Stimulated activated CD4-positive, alpha-beta T cell treated with anti-CD3 and anti-CD28 coated beads, Interleukin-1b, Interleukin-23, amount 100 ng/mL, for 4 hours (primary cell): Measurements from ENCODE around the gene ANKUB1.
A peak's percentile ranks its signal among the peaks of the same experiment; 100 is the strongest.
"Not testable (repeated sequence)": the region's sequence is repeated elsewhere in the genome, so short reads cannot be mapped to it uniquely, and the experiment has no call there.

Experiments used
- DNase-seq, 2 donors: peaks; one replicate each; pipeline ENCODE4 v3.0.0-alpha.2; 2020; ENCODE audit warnings: low read depth in 2 of 2

Gene ANKUB1, protein sequence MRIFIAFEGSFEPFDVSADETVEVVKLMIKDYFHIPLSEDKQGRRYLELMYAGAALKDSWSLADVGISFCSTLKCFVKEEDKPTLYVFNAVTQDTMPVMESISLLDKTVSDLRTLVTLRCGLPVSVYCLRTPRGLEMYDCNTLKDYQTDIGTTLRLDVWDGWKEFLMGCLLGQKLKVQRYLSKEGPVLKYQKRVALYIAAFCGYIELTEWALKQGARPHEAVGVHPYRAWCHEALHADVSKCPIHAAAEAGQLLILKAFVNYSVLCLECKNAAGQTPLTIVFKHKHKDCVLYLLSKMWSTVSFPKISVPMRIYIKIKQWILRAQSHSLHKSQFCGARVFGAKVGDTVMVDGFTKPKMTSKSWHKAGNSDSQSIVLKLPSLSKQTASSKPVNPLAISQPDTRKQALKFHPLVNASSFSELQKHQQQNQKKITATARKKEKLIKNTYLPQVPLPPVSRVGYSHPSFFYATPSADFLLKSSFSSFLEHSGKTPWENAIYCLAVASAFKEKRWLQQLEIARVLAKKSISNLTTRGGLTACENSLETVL

DNA sequence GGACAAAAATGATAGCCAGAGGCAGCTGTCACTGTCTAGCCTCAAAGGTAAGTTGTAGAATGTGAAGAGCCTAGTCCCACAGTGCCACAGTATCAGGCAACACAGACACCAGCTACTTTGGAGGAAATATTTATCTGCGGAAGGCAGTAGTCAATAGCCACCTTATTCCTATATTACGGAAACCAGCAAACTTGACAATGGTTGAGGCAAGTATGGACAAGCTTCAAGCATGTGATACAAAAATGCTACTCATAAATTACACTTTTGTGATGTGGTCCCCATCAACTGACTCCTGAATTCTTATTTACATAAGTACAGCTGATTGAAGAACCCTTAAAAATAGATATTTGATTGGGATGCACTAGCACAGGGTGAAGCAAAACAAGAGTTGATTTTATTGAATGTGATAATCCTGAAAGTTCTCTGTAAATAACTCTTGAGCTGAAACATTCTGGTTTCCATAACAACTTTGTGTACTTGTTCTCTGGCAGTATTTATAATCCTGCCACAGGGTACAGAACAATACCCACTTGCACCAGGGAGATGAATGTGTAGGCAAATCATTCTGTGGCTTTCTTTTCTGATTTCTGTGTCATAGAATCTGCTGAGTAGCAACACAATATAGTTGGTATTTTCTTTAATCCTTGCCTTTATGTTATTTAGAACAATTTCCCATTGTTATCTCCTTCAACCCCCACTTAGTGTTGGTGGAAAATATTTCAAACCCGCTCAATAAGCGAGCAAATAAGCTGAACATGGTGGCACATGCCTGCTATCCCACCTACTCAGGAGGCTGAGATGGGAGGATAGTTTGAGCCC lies at the start of gene ANKUB1:
TSS of gene ANKUB1 (minus strand) at position 103 of the 819 bp plus-strand sequence. CDS start 188 bp downstream, outside the sequence.
- no peak for DNase-seq

DNA sequence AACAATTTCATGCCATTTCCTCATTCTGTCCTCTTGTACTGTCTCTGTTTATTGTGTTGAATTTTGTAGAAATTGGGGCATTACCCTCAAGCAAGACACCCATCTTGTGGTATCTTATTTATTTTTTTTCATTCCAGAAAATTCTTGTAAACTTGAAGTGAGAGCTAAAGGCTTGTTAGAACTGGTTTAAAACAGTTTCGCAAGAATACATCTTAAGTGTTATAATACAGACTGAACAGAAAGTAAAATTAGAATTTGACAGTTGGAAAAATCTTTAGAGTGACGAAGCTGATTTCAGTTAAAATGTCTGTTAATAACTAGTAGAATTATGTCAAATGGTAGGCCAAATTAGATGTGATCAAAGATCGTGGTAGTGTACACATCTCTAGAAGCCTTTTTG lies 47.5 kb upstream of the ANKUB1 start:
- DNase-seq = no peak

DNA sequence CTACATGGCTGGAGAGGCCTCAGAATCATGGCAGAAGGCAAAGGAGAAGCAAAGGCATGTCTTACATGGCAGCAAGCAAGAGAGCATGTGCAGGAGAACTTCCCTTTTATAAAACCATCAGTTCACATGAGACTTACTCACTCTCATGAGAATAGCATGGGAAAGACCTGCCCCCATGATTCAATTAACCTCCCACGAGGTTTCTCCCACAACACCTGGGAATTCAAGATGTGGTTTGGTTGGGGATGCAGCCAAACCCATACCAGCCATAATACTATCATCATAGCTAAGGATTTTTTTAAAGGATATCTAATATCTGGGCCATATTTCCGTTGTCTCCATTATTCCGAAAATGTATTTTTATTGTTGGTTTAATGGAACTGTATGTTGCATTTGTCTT lies 47.1 kb upstream of the ANKUB1 start:
- DNase-seq = not testable (repeated sequence)

DNA sequence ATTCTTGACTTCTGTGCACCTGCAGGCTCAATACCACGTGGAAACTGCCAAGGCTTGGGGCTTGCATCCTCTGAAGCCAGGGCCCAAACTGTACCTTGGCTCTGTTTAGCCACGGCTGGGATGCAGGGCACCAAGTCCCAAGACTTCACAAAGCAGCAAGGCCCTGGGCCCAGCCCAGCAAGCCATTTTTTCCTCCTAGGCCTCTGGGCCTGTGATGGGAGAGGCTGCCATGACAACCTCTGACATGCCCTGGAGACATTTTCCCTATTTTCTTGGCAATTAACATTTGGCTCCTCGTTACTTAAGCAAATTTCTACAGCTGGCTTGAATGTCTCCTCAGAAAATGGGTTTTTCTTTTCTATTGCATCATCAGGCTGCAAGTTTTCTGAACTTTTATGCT lies 46.1 kb upstream of the ANKUB1 start:
- DNase-seq = not testable (repeated sequence)

DNA sequence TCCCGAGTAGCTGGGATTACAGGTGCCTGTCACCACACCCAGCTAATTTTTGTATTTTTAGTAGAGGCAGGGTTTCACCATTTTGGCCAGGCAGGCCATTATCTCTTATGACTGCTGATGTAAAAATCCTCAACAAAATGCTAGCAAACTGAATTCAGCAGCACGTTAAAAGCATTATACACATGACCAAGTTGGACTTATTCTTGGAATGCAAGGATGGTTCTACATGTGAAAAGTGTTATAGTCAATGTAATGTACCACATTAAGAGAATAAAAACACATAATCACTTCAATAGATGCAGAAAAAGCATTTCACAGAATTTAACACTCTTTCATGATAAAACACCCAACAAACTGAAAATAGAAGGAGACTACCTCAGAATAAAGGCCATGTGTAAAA lies 40.9 kb upstream of the ANKUB1 start:
- DNase-seq = no peak

DNA sequence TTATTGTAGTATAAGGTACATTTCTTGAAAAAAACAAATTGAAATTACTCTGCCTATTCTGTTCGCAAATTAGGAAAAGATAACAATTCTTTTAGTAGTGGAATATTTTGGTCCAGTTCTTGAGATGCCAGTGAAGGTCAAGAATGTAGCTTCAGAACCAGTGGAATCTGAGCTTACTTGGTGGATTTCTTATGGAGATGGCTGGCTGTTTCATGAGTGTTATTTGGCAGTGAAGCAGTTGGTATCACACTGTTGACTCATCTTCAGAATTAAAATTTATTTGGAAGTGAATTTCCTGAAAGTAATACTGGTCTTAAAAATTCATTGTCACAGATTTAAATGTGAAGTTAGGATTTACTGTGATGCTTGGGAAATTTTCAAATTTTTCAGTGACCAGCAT lies 39.7 kb upstream of the ANKUB1 start:
- no peak for DNase-seq

DNA sequence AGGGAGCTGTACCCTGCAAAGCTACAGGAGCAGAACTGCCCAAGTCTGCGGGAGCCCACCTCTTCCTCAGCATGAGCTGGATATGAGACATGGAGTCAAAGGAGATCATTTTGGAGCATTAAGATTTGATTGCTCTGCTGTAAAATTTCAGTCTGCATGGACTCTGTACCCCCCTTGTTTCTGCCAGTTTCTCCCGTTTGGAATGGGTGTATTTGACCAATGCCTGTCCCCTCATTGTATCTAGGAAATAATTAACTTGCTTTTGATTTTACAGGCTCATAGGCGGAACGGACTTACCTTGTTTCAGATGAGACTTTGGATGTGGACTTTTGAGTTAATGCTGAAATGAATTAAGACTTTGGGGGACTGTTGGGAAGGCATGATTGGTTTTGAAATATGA lies 39.0 kb upstream of the ANKUB1 start:
- DNase-seq = no peak

DNA sequence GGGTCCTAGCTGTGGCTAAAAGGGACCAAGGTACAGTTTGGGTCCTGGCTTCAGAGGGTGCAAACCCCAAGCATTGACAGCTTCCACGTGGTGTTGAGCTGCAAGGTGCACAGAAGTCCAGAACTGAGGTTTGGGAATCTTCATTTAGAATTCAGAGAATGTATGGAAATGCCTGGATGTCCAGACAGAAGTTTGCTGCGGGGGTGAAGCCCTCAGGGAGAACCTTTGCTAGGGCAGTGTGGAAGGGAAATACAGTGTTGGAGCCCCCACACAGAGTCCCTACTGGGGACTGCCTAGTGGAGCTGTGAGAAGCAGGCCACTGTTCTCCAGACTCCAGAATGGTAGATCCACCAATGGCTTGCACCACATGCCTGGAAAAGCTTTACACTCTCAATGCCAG lies 38.5 kb upstream of the ANKUB1 start:
- no peak for DNase-seq

DNA sequence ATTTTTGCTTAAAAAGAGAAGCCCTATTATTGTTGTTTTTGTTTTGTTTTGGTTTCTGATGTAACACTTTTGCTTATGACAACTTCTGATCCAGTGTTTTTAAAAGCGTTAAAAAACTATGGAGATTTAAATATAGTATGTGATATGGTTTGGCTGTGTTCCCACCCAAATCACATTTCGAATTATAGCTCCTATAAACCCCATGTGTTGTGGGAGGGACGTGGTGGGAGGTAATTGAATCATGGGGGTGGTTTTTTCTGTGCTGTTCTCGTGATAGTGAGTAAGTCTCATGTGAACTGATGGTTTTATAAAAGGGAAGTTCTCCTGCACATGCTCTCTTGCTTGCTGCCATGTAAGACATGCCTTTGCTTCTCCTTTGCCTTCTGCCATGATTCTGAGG lies 37.3 kb upstream of the ANKUB1 start:
- DNase-seq = not testable (repeated sequence)

DNA sequence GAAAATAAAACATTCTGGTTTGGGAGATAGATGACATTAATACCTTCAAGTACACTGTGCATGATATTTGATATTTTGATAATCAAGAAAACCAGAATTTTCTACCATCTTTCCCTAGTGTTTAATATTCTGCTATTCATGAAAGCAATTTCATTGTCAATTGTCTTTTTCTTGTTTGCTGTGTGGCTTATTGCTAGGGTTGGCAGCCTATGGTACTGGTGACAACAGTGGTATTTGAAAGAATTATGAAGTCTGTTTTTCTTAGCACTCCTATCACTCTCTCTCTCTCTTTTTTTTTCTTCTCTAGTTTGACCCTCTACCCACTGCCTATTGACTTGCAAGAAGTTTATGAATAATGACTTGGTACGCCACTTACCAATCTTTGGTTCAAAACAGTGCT lies 36.0 kb upstream of the ANKUB1 start:
- no peak for DNase-seq

DNA sequence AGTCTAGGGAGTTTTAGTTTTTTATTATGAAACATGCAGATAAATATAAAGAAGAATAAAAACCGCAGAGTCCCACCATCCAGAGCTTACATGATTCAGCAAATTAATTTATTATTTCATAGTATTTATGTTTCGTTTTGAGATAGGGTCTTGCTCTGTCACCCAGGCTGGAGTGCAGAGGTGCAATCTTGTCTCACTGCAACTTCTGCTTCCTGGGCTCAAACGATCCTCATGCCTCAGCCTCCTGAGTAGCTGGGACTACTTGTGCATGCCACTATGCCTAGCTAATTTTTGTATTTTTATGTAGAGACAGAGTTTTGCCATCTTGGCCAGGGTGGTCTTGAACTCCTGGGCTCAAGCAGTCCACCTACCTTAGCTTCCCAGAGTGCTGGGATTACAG lies 34.3 kb upstream of the ANKUB1 start:
- no peak for DNase-seq

DNA sequence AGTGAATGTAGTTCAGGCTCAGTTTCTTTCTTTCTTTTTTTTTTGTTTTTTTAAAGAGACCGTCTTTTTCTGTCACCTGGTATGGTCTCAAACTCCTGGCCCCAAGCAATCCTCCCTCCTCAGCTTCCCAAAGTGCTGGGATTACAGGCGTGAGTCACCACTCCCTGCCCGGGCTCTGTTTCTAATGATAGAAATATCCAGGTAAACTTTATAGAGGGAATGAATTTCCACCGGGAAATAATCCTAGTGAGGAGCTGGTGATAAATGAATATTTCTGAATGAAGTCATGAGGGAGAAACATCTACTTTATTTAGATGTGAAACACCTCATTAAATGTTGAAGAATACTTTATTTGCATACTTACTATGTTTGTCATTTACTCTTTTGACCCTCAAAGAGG lies 27.8 kb upstream of the ANKUB1 start:
- DNase-seq = no peak

DNA sequence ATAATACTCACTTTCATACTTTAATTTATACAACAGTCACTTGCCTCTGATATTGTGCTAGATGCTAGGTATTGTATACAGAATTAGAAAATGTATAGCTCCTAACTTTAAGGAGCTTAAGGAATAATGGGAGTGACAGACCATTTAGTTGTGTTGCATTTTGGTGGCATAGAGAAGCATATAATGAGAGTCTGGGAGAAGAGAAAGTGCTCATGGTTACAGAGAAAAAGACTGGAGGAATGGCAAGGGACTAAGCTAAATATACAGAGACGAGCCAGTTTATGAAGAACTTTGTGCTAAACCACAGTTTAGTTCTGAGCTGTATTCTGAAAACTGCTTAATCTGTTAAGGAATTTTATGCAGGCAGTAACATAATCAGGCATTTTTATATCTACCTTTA lies 27.1 kb upstream of the ANKUB1 start:
- no peak for DNase-seq

DNA sequence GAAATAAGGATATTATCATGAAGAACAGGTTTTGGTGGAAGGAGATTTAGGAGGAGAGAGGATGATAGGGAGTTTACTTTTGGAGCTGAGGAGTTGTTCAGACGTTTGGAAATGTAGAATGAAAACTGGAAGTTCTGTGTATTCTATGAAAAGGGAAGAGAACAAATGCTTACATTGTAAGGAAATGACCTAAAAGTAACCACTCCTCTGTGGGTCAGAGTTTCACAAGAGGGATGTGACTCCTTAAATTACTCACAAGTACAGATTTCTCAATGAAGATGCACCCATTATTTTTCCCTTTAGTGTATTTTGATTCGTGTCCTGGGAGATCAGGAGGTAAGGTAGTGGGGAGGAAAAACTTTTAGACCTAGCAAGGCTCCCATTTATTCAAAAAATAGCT lies 24.6 kb upstream of the ANKUB1 start:
- DNase-seq = no peak

DNA sequence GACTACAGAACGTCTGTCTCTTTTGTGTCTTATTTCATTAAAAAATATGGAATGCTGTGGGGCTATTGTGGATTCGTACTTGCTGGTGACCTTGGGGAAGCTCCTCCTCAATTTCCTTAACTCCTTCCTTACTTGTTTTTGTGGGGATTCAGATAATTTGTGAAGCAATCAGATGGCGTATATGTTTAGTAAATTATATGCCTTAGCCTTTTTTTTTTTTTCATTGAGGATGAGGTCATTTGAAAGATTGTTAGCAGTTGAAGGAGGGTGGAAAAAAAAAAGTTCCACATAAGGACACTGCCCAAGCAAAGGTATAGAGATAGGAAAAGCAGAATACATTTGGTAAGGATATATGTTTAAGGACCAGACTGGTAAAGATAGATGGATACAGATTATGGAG lies 24.0 kb upstream of the ANKUB1 start:
- no peak for DNase-seq

DNA sequence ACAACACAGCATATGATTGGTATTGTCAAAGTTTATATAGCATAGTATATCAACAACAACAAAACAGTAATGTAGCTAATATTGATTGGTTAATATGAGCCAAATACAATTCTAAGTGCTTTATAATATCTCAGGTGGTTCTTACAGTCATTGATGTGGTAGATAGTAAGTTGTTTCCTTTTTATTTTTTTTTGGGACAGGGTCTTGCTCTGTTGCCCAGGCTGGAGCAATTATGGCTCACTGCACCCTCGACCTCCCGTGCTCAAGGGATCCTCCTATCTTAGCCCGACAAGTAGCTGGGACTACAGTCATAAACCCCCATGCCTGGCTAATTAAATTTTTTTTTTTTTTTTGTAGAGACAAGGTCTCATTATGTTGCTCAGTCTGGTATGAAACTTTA lies 23.4 kb upstream of the ANKUB1 start:
- DNase-seq = no peak

DNA sequence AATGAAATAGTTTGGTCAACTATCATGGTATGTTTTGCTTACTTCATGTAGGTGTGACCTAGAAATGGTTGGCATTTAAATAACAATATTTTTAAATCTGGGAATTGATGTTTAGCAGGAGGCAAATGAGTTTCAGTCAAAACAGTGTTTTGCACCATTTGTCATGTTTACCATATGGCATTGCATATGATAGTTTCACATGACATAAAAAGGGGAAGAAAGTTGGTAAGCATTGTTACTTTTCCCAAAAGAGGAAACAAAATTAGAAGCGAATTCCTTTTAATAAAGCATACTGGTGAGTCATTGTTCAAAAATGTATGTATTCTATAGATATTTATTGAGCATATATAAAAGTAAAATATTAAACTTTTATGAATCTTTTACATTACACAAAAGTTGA lies 23.0 kb upstream of the ANKUB1 start:
- no peak for DNase-seq

DNA sequence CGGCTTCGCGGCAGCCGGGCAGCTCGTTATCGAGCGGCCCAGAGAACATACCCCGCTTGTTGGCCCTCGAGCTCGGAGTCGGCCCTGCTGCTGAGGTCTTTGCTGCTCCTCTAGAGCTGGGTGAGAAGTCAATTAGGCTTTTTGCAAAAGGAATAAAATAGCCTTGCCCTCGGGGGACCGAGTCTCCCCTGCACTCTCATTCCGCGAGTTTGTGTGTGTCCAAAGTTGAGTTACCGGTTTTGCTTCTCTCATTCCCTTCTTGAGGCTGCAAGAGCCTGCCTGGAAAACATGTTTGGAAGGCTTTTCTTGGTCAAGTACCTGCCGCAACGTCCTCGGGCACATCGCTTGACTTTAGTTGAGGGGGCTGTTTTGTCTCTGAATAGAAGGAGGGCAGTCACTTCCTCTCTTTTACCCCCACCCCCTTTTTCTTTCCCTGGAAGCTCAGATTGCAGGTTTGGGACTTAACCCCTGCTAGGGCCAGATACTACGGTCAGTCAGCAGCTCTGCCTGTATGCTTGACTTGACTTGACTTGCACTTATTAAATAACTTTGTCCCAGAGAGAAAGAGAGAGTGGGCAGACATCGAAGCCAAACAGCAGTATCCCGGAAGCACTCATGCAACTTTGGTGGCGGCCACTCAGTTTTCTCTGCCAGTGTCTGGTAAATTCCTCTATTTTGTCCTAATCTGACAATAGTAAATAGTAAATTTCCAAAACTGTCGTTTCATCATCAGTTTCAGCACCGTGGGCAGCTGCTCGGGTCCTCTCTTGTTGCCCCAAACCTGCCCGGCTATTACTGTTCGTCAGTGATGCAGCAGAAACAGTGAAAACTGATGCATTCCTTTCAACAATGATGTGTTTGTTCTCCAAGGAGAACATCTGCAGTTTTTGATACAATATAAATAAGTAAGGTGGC lies 21.3 kb upstream of the ANKUB1 start:
- DNase-seq = no peak

DNA sequence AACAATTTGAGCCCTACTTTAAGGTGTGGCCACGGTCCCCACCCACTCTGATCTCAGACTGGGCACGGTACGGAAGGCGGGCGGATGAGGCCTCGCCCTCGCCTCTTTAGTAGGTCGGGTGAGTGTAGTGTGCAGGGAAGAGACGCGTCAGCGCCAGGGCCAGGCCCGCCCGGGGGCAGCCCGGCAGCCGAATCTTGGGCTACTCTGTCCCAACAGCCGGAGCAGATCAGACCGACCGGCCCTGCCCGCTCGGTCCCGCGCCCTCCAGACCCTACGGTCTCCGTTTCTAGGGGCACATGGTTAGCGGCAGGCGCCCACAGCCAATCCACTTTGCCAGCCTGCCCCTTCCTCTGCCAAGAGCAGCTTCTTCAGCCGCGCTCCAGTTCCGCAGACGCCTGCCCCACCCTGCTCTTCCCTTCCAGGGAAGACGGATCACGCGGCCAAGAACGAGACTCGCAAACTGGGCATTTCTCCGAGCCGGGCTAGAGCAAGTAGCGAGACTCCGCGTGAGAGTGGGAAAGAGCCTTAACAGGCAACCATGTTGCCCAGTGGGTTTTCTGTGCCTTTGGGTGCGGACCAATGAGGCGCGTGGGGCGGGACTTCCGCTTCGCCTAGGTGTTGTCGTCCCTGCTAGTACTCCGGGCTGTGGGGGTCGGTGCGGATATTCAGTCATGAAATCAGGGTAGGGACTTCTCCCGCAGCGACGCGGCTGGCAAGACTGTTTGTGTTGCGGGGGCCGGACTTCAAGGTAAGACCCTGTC lies 20.4 kb upstream of the ANKUB1 start, which contains the start of gene RNF13:
TSS of gene RNF13 (plus strand) at position 610 of the 761 bp plus-strand sequence. CDS start 32,812 bp downstream, outside the sequence.
- DNase-seq = peak; percentile 86 to 88

DNA sequence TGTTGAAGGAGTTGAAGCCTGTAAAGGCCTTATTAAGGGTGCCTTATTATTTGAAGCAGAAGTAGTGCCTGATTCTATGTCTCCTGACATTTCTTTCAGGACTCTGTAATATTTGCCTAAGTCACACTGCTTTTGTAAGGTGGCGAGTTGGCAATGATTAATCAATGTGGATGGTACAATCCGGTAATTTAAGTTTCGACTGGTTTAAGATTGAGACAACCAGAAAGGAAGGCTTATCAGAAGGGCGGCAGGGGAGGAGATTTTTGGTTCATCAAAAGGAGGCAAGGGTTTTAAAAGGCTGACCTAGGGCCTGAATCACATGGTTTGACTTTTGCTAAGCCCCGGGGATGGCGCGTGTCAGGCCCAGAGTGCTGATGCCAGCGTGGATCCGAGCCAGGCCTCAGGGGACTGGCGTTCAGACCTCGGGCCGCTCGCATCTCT lies 19.8 kb upstream of the ANKUB1 start:
- DNase-seq = no peak

DNA sequence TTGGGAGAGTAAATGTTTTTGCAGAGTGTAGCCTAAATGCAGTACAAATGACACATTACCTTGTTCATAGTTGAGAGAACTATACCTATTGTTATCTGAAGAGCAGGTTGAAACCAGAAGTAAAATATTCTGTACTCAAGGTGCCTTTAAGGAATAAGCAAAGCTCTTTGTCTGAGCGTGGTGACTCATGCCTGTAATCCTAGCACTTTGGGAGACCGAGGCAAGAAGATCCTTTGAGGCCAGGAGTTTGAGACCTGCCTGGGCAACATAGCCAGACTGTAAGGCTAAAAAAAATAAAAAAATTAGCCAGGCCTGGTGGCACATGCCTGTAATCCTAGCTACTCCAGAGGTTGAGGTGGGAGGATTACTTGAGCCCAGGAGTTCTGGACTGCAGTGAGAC lies 18.5 kb upstream of the ANKUB1 start:
- DNase-seq = no peak
